ENCODE data around the gene GSN.

The GSN gene

DNA sequence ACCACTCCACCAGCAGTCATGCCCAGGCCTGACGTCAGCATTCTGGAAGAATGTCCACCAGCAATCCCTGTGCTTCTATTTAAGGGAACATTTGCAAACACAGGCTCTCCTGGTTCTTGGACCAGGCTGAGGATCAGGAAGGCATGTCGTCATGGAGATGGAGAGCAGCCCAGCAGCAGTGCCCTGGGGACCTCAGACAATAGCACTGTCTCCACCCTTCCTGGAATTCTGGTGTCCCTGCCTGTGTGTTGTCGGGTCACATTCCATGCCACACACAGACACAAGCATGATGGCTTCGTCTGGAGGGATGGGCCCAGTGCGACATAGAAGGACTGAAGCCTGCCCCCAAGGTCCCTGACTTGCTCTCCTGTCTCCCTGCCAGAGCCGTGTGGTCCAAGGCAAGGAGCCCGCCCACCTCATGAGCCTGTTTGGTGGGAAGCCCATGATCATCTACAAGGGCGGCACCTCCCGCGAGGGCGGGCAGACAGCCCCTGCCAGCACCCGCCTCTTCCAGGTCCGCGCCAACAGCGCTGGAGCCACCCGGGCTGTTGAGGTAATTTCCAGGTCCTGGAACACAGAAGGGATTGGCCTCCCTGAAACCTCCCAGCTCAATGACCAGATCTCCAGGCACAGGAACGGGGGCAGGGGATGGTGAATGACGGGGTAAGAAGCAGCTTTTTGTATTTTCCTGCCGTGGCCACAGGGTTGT is 58.3 kb downstream of the GSN start:
- H2AFZ ChIP-seq (ENCODE audit: low read length) = no peak overlapping the region
- no peaks in the 10 kb centered on the region for H3K36me3 ChIP-seq (ENCODE audit: insufficient read depth, low read length)
- no peak overlapping the region for H3K27ac ChIP-seq (ENCODE audit: low read depth, low read length, poor library complexity, severe bottlenecking)
- H3K79me2 ChIP-seq (ENCODE audit: insufficient read depth, low read length) = no peaks in the 10 kb centered on the region
- no peak overlapping the region for H3K9ac ChIP-seq (ENCODE audit: low read length)
- H3K9me2 ChIP-seq (ENCODE audit: low read depth, low read length) = no peaks in the 10 kb centered on the region
- H3K27me3 ChIP-seq (ENCODE audit: insufficient read depth, low read length) = no peaks in the 10 kb centered on the region
- TF ChIP-seq, protein P1, sequence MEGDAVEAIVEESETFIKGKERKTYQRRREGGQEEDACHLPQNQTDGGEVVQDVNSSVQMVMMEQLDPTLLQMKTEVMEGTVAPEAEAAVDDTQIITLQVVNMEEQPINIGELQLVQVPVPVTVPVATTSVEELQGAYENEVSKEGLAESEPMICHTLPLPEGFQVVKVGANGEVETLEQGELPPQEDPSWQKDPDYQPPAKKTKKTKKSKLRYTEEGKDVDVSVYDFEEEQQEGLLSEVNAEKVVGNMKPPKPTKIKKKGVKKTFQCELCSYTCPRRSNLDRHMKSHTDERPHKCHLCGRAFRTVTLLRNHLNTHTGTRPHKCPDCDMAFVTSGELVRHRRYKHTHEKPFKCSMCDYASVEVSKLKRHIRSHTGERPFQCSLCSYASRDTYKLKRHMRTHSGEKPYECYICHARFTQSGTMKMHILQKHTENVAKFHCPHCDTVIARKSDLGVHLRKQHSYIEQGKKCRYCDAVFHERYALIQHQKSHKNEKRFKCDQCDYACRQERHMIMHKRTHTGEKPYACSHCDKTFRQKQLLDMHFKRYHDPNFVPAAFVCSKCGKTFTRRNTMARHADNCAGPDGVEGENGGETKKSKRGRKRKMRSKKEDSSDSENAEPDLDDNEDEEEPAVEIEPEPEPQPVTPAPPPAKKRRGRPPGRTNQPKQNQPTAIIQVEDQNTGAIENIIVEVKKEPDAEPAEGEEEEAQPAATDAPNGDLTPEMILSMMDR (IDR thresholded peaks at IDR 0.05; ENCODE audit: low read length) = no peak
- no peak for TF ChIP-seq EZH2 (IDR thresholded peaks at IDR 0.05; ENCODE audit: borderline replicate concordance, low read length)
- no peaks in the 10 kb centered on the region for H3F3A ChIP-seq (ENCODE audit: insufficient read depth, low read length)
- H3K4me3 ChIP-seq (ENCODE audit: low read depth, low read length, poor library complexity, severe bottlenecking) = no peak overlapping the region
- no peaks in the 10 kb centered on the region for H4K20me1 ChIP-seq (ENCODE audit: insufficient read depth, low read length)
- no peak overlapping the region for H3K4me2 ChIP-seq (ENCODE audit: low read length)
- no peaks in the 10 kb centered on the region for H3K4me1 ChIP-seq (ENCODE audit: insufficient read depth, low read length, severe bottlenecking)
- H3K9me3 ChIP-seq (ENCODE audit: low read length) = no peaks in the 10 kb centered on the region

DNA sequence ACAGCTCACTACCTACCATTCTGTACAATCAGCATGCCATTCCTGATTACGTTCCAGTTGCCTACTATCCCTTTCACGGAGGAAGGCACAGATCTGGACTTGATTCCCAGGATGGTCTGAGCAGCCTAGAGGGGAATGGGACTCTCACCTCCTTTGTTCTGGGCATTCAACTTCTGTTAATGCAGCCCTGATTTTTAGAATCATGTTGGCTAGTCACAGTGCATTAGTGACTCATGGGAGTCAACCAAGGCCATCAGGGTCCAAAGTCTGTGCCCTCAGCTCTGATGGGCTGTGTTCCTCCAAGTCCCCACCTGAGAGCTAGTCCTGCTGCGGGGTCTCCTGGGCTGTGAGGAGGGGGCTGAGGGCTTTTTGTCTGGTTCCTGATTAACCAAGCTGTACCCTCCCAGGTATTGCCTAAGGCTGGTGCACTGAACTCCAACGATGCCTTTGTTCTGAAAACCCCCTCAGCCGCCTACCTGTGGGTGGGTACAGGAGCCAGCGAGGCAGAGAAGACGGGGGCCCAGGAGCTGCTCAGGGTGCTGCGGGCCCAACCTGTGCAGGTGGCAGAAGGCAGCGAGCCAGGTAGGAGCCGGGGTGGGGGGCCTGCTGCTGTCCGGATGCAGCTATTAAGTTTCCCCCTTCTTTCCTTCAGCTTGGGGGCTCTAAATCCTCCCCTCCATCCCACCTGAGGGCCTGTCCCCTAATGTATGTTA is 59.1 kb downstream of the GSN start:
- Histone ChIP-seq H3K36me3 (ENCODE audit: insufficient read depth, low read length) (no peaks in the 10 kb centered on the region), H2AFZ (ENCODE audit: low read length) (no peak overlapping the region), H4K20me1 (ENCODE audit: insufficient read depth, low read length) (no peaks in the 10 kb centered on the region), H3K9ac (ENCODE audit: low read length) (no peak overlapping the region), H3K9me2 (ENCODE audit: low read depth, low read length) (no peaks in the 10 kb centered on the region), H3K9me3 (ENCODE audit: low read length) (no peaks in the 10 kb centered on the region), H3K4me3 (ENCODE audit: low read depth, low read length, poor library complexity, severe bottlenecking) (no peak overlapping the region), H3F3A (ENCODE audit: insufficient read depth, low read length) (no peaks in the 10 kb centered on the region), H3K27ac (ENCODE audit: low read depth, low read length, poor library complexity, severe bottlenecking) (no peak overlapping the region), H3K79me2 (ENCODE audit: insufficient read depth, low read length) (no peaks in the 10 kb centered on the region), H3K27me3 (ENCODE audit: insufficient read depth, low read length) (no peaks in the 10 kb centered on the region), H3K4me1 (ENCODE audit: insufficient read depth, low read length, severe bottlenecking) (no peaks in the 10 kb centered on the region), H3K4me2 (ENCODE audit: low read length) (no peak overlapping the region)
- no peak for TF ChIP-seq EZH2 (IDR thresholded peaks at IDR 0.05; ENCODE audit: borderline replicate concordance, low read length)
- TF ChIP-seq, protein P1 (IDR thresholded peaks at IDR 0.05; ENCODE audit: low read length) = no peak

DNA sequence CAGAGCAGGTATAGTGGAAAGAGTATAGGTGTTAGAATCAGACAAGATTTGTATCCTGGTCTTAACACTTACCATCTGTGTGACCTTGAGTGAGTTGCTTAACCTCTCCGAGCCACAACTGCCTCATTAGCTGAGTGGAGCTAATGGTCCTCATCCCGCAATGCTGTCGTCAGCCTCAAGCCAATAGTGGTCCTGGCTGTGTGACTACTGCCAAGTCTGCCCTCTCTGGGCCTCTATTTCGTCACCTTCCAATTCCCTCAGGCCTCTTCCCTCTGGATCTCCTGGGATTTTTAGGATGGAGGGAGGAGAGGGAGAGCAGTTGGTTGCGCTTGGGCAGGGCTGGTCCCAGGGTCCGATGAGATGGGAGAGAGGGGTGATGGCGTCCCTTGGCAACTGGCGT is 60.5 kb downstream of the GSN start:
- Histone ChIP-seq H3K4me1 (ENCODE audit: insufficient read depth, low read length, severe bottlenecking) (no peaks in the 10 kb centered on the region), H3K27me3 (ENCODE audit: insufficient read depth, low read length) (no peaks in the 10 kb centered on the region), H3K9me2 (ENCODE audit: low read depth, low read length) (no peaks in the 10 kb centered on the region), H3F3A (ENCODE audit: insufficient read depth, low read length) (no peaks in the 10 kb centered on the region), H2AFZ (ENCODE audit: low read length) (no peak overlapping the region), H3K79me2 (ENCODE audit: insufficient read depth, low read length) (no peaks in the 10 kb centered on the region), H3K36me3 (ENCODE audit: insufficient read depth, low read length) (no peaks in the 10 kb centered on the region), H3K4me2 (ENCODE audit: low read length) (no peak overlapping the region), H3K9me3 (ENCODE audit: low read length) (no peaks in the 10 kb centered on the region), H4K20me1 (ENCODE audit: insufficient read depth, low read length) (no peaks in the 10 kb centered on the region), H3K9ac (ENCODE audit: low read length) (no peak overlapping the region), H3K4me3 (ENCODE audit: low read depth, low read length, poor library complexity, severe bottlenecking) (no peak overlapping the region), H3K27ac (ENCODE audit: low read depth, low read length, poor library complexity, severe bottlenecking) (no peak overlapping the region)
- TF ChIP-seq, protein P1 (IDR thresholded peaks at IDR 0.05; ENCODE audit: low read length) = no peak
- no peak for TF ChIP-seq EZH2 (IDR thresholded peaks at IDR 0.05; ENCODE audit: borderline replicate concordance, low read length)

Data from OCI-LY1 (cell line).